Osteocyte (in vitro differentiated cells): Measurements from ENCODE around the gene MLLT3. TPM values are rescaled to one million over a fixed set of nuclear protein-coding genes. Genes with fewer than 3 reads are reported as not detected.

Experiments used
- DNase-seq: peaks from one replicate; pipeline ENCODE4 v3.0.0; 2021; ENCODE audit warnings: mixed read lengths; ENCODE audit not compliant: unreplicated experiment; ENCODE audit errors: extremely low spot score
- H3K27ac Mint-ChIP-seq: one replicate; pipeline ENCODE4 v1.8.0; 2021; ENCODE audit warnings: mild to moderate bottlenecking, mixed read lengths; ENCODE audit not compliant: unreplicated experiment
- H3K27me3 Mint-ChIP-seq: one replicate; pipeline ENCODE4 v1.8.0; 2021; ENCODE audit warnings: mixed read lengths; ENCODE audit not compliant: unreplicated experiment
- H3K36me3 Mint-ChIP-seq: one replicate; pipeline ENCODE4 v1.8.0; 2021; ENCODE audit warnings: mixed read lengths; ENCODE audit not compliant: unreplicated experiment
- H3K4me1 Mint-ChIP-seq: one replicate; pipeline ENCODE4 v1.8.0; 2021; ENCODE audit warnings: mixed read lengths; ENCODE audit not compliant: unreplicated experiment
- H3K4me3 Mint-ChIP-seq: one replicate; pipeline ENCODE4 v1.8.0; 2021; ENCODE audit warnings: mild to moderate bottlenecking, moderate library complexity, mixed read lengths; ENCODE audit not compliant: unreplicated experiment
- H3K9me3 Mint-ChIP-seq: one replicate; pipeline ENCODE4 v1.8.0; 2021; ENCODE audit warnings: mixed read lengths; ENCODE audit not compliant: unreplicated experiment
- total RNA-seq: library from RNA; stranded (reverse); gene quantifications from 2 replicates; pipeline ENCODE4 v1.2.1, GENCODE V29; 2021
- TF ChIP-seq, protein P1 (sequence below): fragments of 200-600 bp; sonication (generic); IDR thresholded peaks from 2 replicates; pipeline ENCODE4 v1.5.0; 2021; ENCODE audit warnings: antibody characterized with exemption, mild to moderate bottlenecking, moderate library complexity

Gene MLLT3
- total RNA-seq, 1 donor from 2014 or later: 19.5 TPM

DNA sequence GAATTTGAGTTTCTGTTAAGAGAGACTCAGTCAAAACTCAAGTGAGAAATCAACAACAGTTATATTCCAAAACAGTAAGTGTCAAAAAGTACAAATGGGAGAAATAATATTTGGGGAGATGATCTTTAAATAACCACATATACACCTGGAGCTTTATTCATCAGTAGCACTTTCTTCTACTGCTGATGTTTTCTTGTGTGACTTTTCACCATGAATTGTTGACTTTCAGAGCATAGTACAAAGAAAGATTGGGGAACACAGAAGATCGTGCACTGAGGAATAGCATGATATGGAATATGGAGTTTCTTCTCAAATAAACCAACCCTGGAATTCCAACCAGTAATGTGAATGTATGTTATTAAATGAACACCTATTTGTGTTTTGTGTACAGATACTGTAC is 130.7 kb downstream of the MLLT3 start:
- H3K9me3 Mint-ChIP-seq: no peaks in the 10 kb centered on the region
- H3K4me3 Mint-ChIP-seq: no peak overlapping the region
- no peak overlapping the region for H3K27ac Mint-ChIP-seq
- peaks cover 6% of the 10 kb centered on the region for H3K4me1 Mint-ChIP-seq
- H3K27me3 Mint-ChIP-seq: no peaks in the 10 kb centered on the region
- TF ChIP-seq, protein P1, sequence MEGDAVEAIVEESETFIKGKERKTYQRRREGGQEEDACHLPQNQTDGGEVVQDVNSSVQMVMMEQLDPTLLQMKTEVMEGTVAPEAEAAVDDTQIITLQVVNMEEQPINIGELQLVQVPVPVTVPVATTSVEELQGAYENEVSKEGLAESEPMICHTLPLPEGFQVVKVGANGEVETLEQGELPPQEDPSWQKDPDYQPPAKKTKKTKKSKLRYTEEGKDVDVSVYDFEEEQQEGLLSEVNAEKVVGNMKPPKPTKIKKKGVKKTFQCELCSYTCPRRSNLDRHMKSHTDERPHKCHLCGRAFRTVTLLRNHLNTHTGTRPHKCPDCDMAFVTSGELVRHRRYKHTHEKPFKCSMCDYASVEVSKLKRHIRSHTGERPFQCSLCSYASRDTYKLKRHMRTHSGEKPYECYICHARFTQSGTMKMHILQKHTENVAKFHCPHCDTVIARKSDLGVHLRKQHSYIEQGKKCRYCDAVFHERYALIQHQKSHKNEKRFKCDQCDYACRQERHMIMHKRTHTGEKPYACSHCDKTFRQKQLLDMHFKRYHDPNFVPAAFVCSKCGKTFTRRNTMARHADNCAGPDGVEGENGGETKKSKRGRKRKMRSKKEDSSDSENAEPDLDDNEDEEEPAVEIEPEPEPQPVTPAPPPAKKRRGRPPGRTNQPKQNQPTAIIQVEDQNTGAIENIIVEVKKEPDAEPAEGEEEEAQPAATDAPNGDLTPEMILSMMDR: no peak
- H3K36me3 Mint-ChIP-seq: no peaks in the 10 kb centered on the region
- no peak for DNase-seq

DNA sequence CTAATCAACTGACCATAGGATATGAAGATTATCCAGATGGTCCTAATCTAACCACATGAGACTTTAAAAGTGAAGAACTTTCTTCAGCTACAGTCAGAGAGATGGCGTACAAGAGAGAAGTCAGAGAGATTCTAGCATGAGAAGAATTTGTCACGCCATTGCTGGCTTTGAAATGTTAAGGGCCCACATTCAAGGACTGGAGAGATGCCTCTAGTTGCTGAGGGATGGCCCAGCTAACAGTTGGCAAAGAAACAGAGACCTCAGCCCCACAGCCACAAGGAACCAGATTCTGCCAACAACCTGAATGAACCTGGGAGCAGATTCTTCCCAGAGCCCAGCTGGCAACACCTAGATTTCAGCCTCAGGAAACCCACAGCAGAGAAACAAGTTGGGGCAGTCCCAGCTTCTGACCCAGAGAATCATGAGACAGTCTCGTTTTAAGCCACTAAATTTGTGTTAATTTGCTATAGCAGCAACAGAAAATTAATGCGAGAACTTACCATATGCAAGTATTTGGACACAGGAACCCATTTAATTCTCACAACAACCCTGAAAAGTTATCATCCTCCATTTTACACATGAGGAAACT is 132.0 kb downstream of the MLLT3 start:
- Mint-ChIP-seq H3K36me3 (no peaks in the 10 kb centered on the region), H3K27me3 (no peaks in the 10 kb centered on the region), H3K27ac (no peak overlapping the region), H3K4me1 (peaks cover 5% of the 10 kb centered on the region), H3K9me3 (no peaks in the 10 kb centered on the region), H3K4me3 (no peak overlapping the region)
- DNase-seq: no peak
- TF ChIP-seq, protein P1: no peak

DNA sequence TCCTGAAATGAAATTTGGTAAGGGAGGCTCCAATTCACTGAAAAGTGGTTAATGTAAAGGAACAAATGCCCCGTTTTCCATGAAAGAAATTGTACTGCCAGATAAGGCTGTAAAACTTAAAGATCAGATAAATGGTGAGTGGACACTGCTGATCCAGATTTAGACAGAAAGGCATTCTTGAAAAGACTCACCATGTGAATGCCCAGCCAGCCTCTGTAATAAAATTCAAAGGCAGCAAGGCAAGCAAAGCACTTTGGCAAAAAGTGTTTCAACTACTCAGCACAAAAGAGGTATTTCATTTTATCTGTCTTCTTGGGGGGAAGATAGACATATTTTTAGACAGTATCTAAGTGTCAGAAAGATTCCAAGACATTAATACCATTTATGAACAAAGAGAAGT is 133.6 kb downstream of the MLLT3 start:
- Mint-ChIP-seq H3K27ac (no peak overlapping the region), H3K4me3 (no peak overlapping the region), H3K36me3 (no peaks in the 10 kb centered on the region), H3K4me1 (peaks cover 1% of the 10 kb centered on the region), H3K9me3 (no peaks in the 10 kb centered on the region), H3K27me3 (no peaks in the 10 kb centered on the region)
- DNase-seq: no peak
- TF ChIP-seq, protein P1: no peak

DNA sequence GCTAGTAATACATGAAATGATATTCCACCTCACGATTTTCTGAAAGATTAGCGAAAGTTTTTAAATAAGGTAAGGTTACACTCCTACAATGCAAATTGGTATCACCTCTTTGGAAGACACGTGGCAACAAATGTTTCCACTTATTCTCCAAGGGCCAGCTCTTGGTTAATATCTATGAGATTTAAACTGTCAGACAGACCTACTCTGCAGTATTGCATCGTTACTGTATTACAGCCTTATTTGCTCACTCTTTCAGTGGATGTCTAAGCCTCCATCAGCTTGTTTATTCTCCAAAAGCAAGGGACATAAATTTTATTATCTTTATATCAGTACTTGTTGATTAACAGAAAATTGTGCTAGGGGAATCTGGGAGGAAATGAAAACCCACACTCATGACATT is 135.7 kb downstream of the MLLT3 start:
- Mint-ChIP-seq H3K9me3 (no peaks in the 10 kb centered on the region), H3K27me3 (no peaks in the 10 kb centered on the region), H3K36me3 (no peaks in the 10 kb centered on the region), H3K4me1 (peaks cover 1% of the 10 kb centered on the region), H3K4me3 (no peak overlapping the region), H3K27ac (no peak overlapping the region)
- DNase-seq: no peak
- TF ChIP-seq, protein P1: no peak

DNA sequence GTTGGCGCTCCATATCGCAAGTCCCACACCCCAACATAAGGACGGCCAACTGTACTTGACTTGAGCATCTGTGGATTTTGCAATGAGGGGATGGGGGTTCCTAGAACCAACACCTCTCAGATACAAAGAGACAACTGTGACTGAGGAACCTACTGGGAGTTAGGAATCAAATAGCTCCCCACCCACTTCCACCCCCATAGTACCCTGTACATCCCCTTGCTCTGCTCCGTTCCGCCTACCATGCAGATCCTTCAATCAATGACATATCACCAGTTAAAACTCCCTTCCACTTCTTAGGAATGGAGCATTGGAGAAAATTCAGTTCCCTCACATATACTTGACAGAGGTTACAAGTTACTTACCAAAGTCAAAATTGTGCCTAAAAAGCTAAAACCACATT is 140.9 kb downstream of the MLLT3 start:
- no peak overlapping the region for H3K4me3 Mint-ChIP-seq
- H3K36me3 Mint-ChIP-seq: no peaks in the 10 kb centered on the region
- no peak for DNase-seq
- no peaks in the 10 kb centered on the region for H3K9me3 Mint-ChIP-seq
- TF ChIP-seq, protein P1: no peak
- H3K27me3 Mint-ChIP-seq: no peaks in the 10 kb centered on the region
- H3K4me1 Mint-ChIP-seq: peaks cover 23% of the 10 kb centered on the region
- H3K27ac Mint-ChIP-seq: no peak overlapping the region
